Sigmoid colon (tissue), 4 donors: ENCODE data around the gene GOLGA8Q.
"Not testable (repeated sequence)": the region's sequence is repeated elsewhere in the genome, so short reads cannot be mapped to it uniquely, and the experiment has no call there.

ENCODE experiments used
- CTCF ChIP-seq, 4 experiments: fragments of 450-650 bp in 3 of 4; fragments of 200-600 bp in 1 of 4; IDR thresholded peaks; one replicate each; pipeline ENCODE4 v1.5.1; 2016 to 2019; ENCODE audit warnings: antibody characterized with exemption in 4 of 4, mild to moderate bottlenecking in 3 of 4, moderate library complexity in 2 of 4
- POLR2A ChIP-seq, 2 donors: fragments of 450-650 bp; IDR thresholded peaks; one replicate each; pipeline ENCODE4 v1.6.1; 2016; ENCODE audit warnings: antibody characterized with exemption in 2 of 2, mild to moderate bottlenecking in 2 of 2, moderate library complexity in 2 of 2
- POLR2AphosphoS5 ChIP-seq, 4 donors: sonication (generic); formaldehyde crosslinking; IDR thresholded peaks; one replicate each; pipeline ENCODE4 v1.6.1; 2017; ENCODE audit warnings: antibody characterized with exemption in 4 of 4

GRCh38 chr15:30529049-30529448 is 22.8 kb upstream of the GOLGA8Q start:
- not testable (repeated sequence) for TF ChIP-seq CTCF, POLR2AphosphoS5, POLR2A (IDR thresholded peaks at IDR 0.05)
